Ectodermal cell (in vitro differentiated cells): ENCODE measurements around the gene DBX1.

ENCODE experiments used
- H3K27ac ChIP-seq: 2 replicates; pipeline ENCODE4 v1.7.0; 2013; ENCODE audit warnings: mild to moderate bottlenecking, low read depth, low read length; ENCODE audit not compliant: insufficient read depth, poor library complexity, severe bottlenecking
- H3K27me3 ChIP-seq: 2 replicates; pipeline ENCODE4 v1.7.0; 2013; ENCODE audit warnings: mild to moderate bottlenecking, low read length; ENCODE audit not compliant: insufficient read depth, control insufficient read depth, poor library complexity, severe bottlenecking
- H3K36me3 ChIP-seq: one replicate; pipeline ENCODE4 v1.7.0; 2013; ENCODE audit warnings: low read length; ENCODE audit not compliant: control insufficient read depth, insufficient read depth
- H3K4me1 ChIP-seq: one replicate; pipeline ENCODE4 v1.7.0; 2013; ENCODE audit warnings: low read length; ENCODE audit not compliant: control insufficient read depth, insufficient read depth
- H3K4me3 ChIP-seq: 2 replicates; pipeline ENCODE4 v1.7.0; 2013; ENCODE audit warnings: low read depth, low read length, control low read depth; ENCODE audit not compliant: insufficient read depth
- H3K9me3 ChIP-seq: 2 replicates; pipeline ENCODE4 v1.7.0; 2013; ENCODE audit warnings: mild to moderate bottlenecking, low read length, moderate library complexity; ENCODE audit not compliant: control insufficient read depth
- WGBS, 2 experiments: methylation state at CpG; one replicate each; pipeline ENCODE4 v1.1.7; 2013; ENCODE audit warnings: missing lambda C conversion rate in 2 of 2; 5-methylcytosine and 5-hydroxymethylcytosine counted together

DBX1 gene

GRCh38 chr11:20161923-20162744 is 1.9 kb upstream of the DBX1 start:
- no peaks in the 10 kb centered on the region for H3K36me3 ChIP-seq
- no peak overlapping the region for H3K27ac ChIP-seq
- WGBS, 2 experiments = 0% methylated on average over 21 to 22 of the region's 24 CpGs
- H3K4me3 ChIP-seq = peak overlapping the region; percentile 49
- no peaks in the 10 kb centered on the region for H3K9me3 ChIP-seq
- peaks cover 96% of the 10 kb centered on the region for H3K27me3 ChIP-seq
- H3K4me1 ChIP-seq = peaks cover 70% of the 10 kb centered on the region

GRCh38 chr11:20161230-20161918 is 1.1 kb upstream of the DBX1 start:
- Histone ChIP-seq H3K27ac (no peak overlapping the region), H3K36me3 (no peaks in the 10 kb centered on the region), H3K4me3 (peak overlapping the region; percentile 14), H3K27me3 (peaks cover 100% of the 10 kb centered on the region), H3K9me3 (no peaks in the 10 kb centered on the region), H3K4me1 (peaks cover 67% of the 10 kb centered on the region)
- WGBS, 2 experiments = 1% methylated on average over 29 of the region's 29 CpGs

GRCh38 chr11:20159466-20160381 is 551 bp downstream of the DBX1 start:
- Histone ChIP-seq H3K27ac (no peak overlapping the region), H3K9me3 (no peaks in the 10 kb centered on the region), H3K36me3 (no peaks in the 10 kb centered on the region), H3K4me1 (peaks cover 62% of the 10 kb centered on the region), H3K4me3 (peak overlapping the region; percentile 29), H3K27me3 (peaks cover 100% of the 10 kb centered on the region)
- 2% methylated on average over 61 to 64 of the region's 65 CpGs for WGBS, 2 experiments

GRCh38 chr11:20158597-20159257 is 1.5 kb downstream of the DBX1 start:
- H3K36me3 ChIP-seq = no peaks in the 10 kb centered on the region
- WGBS, 2 experiments = 1% methylated on average over 32 to 33 of the region's 33 CpGs
- peak overlapping the region; percentile 22 for H3K4me3 ChIP-seq
- no peak overlapping the region for H3K27ac ChIP-seq
- H3K9me3 ChIP-seq = no peaks in the 10 kb centered on the region
- peaks cover 57% of the 10 kb centered on the region for H3K4me1 ChIP-seq
- peaks cover 100% of the 10 kb centered on the region for H3K27me3 ChIP-seq

GRCh38 chr11:20157728-20158127 is 2.5 kb downstream of the DBX1 start:
- Histone ChIP-seq H3K36me3 (no peaks in the 10 kb centered on the region), H3K9me3 (no peaks in the 10 kb centered on the region), H3K27ac (no peak overlapping the region), H3K4me3 (peak overlapping the region; percentile 56), H3K27me3 (peaks cover 91% of the 10 kb centered on the region), H3K4me1 (peaks cover 52% of the 10 kb centered on the region)
- 2% methylated on average over 6 to 9 of the region's 9 CpGs for WGBS, 2 experiments

GRCh38 chr11:20156876-20157613 is 3.2 kb downstream of the DBX1 start:
- H3K36me3 ChIP-seq = no peaks in the 10 kb centered on the region
- peak overlapping the region; percentile 56 for H3K4me3 ChIP-seq
- 2% methylated on average over 43 to 45 of the region's 45 CpGs for WGBS, 2 experiments
- H3K4me1 ChIP-seq = peaks cover 52% of the 10 kb centered on the region
- peaks cover 84% of the 10 kb centered on the region for H3K27me3 ChIP-seq
- peak overlapping the region; percentile 8 for H3K27ac ChIP-seq
- no peaks in the 10 kb centered on the region for H3K9me3 ChIP-seq

- Histone ChIP-seq H3K36me3 (no peaks in the 10 kb centered on the region), H3K27me3 (peaks cover 77% of the 10 kb centered on the region), H3K9me3 (no peaks in the 10 kb centered on the region), H3K4me1 (peaks cover 47% of the 10 kb centered on the region), H3K4me3 (peak overlapping the region; percentile 56), H3K27ac (no peak overlapping the region)
- WGBS, 2 experiments = 2 to 3% methylated on average over 51 of the region's 51 CpGs
Observed at GRCh38 chr11:20156280-20156875, 3.9 kb downstream of the DBX1 start.

GRCh38 chr11:20155683-20156279 is 4.5 kb downstream of the DBX1 start:
- peaks cover 41% of the 10 kb centered on the region for H3K4me1 ChIP-seq
- no peaks in the 10 kb centered on the region for H3K9me3 ChIP-seq
- no peaks in the 10 kb centered on the region for H3K36me3 ChIP-seq
- 9 to 10% methylated on average over 18 to 19 of the region's 19 CpGs for WGBS, 2 experiments
- H3K27ac ChIP-seq = no peak overlapping the region
- peaks cover 71% of the 10 kb centered on the region for H3K27me3 ChIP-seq
- peak overlapping the region; percentile 56 for H3K4me3 ChIP-seq
